ENCODE measurements around the gene TSACC. TPM values are rescaled to one million over a fixed set of nuclear protein-coding genes. Genes with fewer than 3 reads are reported as not detected.

TSACC gene
- total and polyA plus RNA-seq, 9 of the 15 experiments (the other 6 are each of a cell fraction or from before 2014, with no cell fraction given) = 0.45 to 7.4 (median 2.6) TPM

DNA sequence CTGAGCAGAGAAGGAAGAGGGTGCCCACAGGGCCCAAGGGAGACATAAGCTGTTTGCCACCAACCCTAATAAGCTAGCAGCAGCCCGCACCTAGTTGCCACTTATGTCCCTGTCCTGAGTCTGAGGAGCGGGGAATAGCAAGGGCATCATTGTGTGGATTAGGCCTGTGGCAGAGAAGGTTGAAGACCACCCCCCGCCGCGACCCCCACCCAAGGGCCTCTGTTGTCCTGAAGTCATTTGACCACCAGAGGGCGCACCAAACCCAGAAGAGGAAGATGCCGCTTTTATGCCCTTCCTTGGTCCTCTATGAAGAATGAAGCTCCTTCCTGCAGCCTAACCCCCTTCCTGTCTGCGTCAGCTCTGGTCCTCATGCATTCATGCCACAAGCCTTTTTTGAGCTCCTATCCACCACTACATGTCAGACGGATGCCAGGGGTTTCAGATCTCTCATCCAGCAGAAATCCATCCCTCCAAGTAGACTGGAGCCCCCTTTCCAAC, 47.3 kb downstream of the TSACC start (continued):
- TF ChIP-seq, protein P1, sequence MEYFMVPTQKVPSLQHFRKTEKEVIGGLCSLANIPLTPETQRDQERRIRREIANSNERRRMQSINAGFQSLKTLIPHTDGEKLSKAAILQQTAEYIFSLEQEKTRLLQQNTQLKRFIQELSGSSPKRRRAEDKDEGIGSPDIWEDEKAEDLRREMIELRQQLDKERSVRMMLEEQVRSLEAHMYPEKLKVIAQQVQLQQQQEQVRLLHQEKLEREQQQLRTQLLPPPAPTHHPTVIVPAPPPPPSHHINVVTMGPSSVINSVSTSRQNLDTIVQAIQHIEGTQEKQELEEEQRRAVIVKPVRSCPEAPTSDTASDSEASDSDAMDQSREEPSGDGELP (CRISPR knock-in tag; IDR thresholded peaks at IDR 0.05; ENCODE audit: borderline replicate concordance) = 0 out of 2 replicates have a peak, but pooled peaks have one; percentile 12
- TF ChIP-seq, protein P2, sequence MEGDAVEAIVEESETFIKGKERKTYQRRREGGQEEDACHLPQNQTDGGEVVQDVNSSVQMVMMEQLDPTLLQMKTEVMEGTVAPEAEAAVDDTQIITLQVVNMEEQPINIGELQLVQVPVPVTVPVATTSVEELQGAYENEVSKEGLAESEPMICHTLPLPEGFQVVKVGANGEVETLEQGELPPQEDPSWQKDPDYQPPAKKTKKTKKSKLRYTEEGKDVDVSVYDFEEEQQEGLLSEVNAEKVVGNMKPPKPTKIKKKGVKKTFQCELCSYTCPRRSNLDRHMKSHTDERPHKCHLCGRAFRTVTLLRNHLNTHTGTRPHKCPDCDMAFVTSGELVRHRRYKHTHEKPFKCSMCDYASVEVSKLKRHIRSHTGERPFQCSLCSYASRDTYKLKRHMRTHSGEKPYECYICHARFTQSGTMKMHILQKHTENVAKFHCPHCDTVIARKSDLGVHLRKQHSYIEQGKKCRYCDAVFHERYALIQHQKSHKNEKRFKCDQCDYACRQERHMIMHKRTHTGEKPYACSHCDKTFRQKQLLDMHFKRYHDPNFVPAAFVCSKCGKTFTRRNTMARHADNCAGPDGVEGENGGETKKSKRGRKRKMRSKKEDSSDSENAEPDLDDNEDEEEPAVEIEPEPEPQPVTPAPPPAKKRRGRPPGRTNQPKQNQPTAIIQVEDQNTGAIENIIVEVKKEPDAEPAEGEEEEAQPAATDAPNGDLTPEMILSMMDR (IDR thresholded peaks at IDR 0.05 in 2 of 3, conservative IDR thresholded peaks at IDR 0.05 in 1 of 3; ENCODE audit: insufficient read depth in 2 of 3, low read depth in 1 of 3, low read length in 3 of 3) = peak; percentile 91 to 95 (median 94)
- TF ChIP-seq ARID2 (IDR thresholded peaks at IDR 0.05) (peak; percentile 97), STAG1 (CRISPR knock-in tag; IDR thresholded peaks at IDR 0.05; ENCODE audit: borderline replicate concordance) (peak; percentile 93), SMC3 (conservative IDR thresholded peaks at IDR 0.05; ENCODE audit: insufficient read depth, low read depth, low read length) (peak; percentile 99), DEAF1 (CRISPR knock-in tag; IDR thresholded peaks at IDR 0.05) (peak; percentile 95), GABPB1 (CRISPR knock-in tag; IDR thresholded peaks at IDR 0.05) (peak; percentile 47; the same call in 1 of the 2 replicates), CC2D1A (IDR thresholded peaks at IDR 0.05) (peak; percentile 87), CREM (IDR thresholded peaks at IDR 0.05; ENCODE audit: low read depth) (peak; percentile 22; the same call in 1 of the 2 replicates), MECOM (CRISPR knock-in tag; IDR thresholded peaks at IDR 0.05) (no peak), ZNF24 (IDR thresholded peaks at IDR 0.05) (peak; percentile 98), TCF15 (CRISPR knock-in tag; IDR thresholded peaks at IDR 0.05) (no peak), KLF16 (IDR thresholded peaks at IDR 0.05) (0 out of 2 replicates have a peak, but pooled peaks have one; percentile 39), ZBTB7A (IDR thresholded peaks at IDR 0.05; ENCODE audit: borderline replicate concordance, control insufficient read depth, low read depth, low read length) (peak; percentile 100), KAT8 (IDR thresholded peaks at IDR 0.05; ENCODE audit: low read depth) (no peak)

Data from K562 (cell line).